HCT116 (cell line): ENCODE measurements around the gene CPA2. TPM values are rescaled to one million over a fixed set of nuclear protein-coding genes. Genes with fewer than 3 reads are reported as not detected.
"Not testable (repeated sequence)": the region's sequence is repeated elsewhere in the genome, so short reads cannot be mapped to it uniquely, and the experiment has no call there.

Source experiments
- ATAC-seq: fragments of 200-7000 bp; cut with Tn5 transposase; 2 replicates; pipeline ENCODE4 v1.9.1; 2020; ENCODE audit warnings: mild to moderate bottlenecking, moderate library complexity
- BruUV-seq: library from RNA; stranded (reverse); fragments of 400-500 nt; replicated peaks from 2 replicates; lab custom pipeline; 2021; lab: Mats Ljungman, UMichigan
- CTCF ChIA-PET: fragments of 300-600 bp; sonication (Branson Sonifier 250); formaldehyde crosslinking; loops from one replicate; lab custom pipeline; 2021; ENCODE audit warnings: antibody characterized with exemption; lab: Charles Lee
- POLR2A ChIA-PET: fragments of 300-600, 350-600 bp; sonication (Branson Sonifier 250); formaldehyde crosslinking; loops from one replicate; lab custom pipeline; 2021; ENCODE audit warnings: antibody characterized with exemption; lab: Charles Lee
- RAD21 ChIA-PET, 2 experiments: fragments of 300-600 bp; sonication (Branson Sonifier 250); formaldehyde crosslinking; loops; one replicate each; lab custom pipeline; 2023; ENCODE audit warnings: low total read pairs in 2 of 2; ENCODE audit not compliant: uncharacterized antibody in 2 of 2, unreplicated experiment in 2 of 2, low non-redundant PET in 1 of 2; lab: Charles Lee
- DNase-seq: peaks from one replicate; pipeline ENCODE4 v3.0.0-alpha.2; 2010; ENCODE audit warnings: low read depth, low spot score
- H2AFZ ChIP-seq: fragments of 200-600 bp; shearing (Covaris generic), sonication (generic); 2 replicates; pipeline ENCODE4 v1.6.1; 2017; ENCODE audit warnings: low read depth, mixed run types, mixed read lengths, antibody characterized with exemption, low read length; ENCODE audit not compliant: poor library complexity, severe bottlenecking
- H3K27ac ChIP-seq: 2 replicates; pipeline ENCODE4 v1.5.1; 2012; ENCODE audit warnings: low read depth, low read length
- H3K27me3 ChIP-seq: fragments of 200-600 bp; sonication (generic); 2 replicates; pipeline ENCODE4 v1.6.1; 2016; ENCODE audit warnings: mixed run types, low read length, mixed read lengths; ENCODE audit not compliant: insufficient read depth
- H3K36me3 ChIP-seq, 2 experiments: fragments of 200-500 bp in 1 of 2; fragments of 200-600 bp in 1 of 2; sonication (Bioruptor generic) in 1 of 2; sonication (generic) in 1 of 2; 2 replicates each; pipeline versions ENCODE4 v1.5.1 to v1.6.1; 2014 to 2016; ENCODE audit warnings: low read length in 2 of 2, inconsistent platforms in 1 of 2, mixed read lengths in 1 of 2, mixed run types in 1 of 2; ENCODE audit not compliant: insufficient read depth in 2 of 2, control insufficient read depth in 1 of 2
- H3K4me1 ChIP-seq, 2 experiments: fragments of 200-600 bp in 1 of 2; sonication (generic) in 1 of 2; 2 replicates each; pipeline versions ENCODE4 v1.5.1 to v1.6.1; 2012 to 2017; ENCODE audit warnings: low read length in 2 of 2, inconsistent platforms in 1 of 2, mild to moderate bottlenecking in 1 of 2, mixed read lengths in 1 of 2, mixed run types in 1 of 2, moderate library complexity in 1 of 2; ENCODE audit not compliant: insufficient read depth in 2 of 2, control insufficient read depth in 1 of 2
- H3K4me2 ChIP-seq: fragments of 200-600 bp; sonication (generic); 2 replicates; pipeline ENCODE4 v1.6.1; 2017; ENCODE audit warnings: mixed run types, low read length, mixed read lengths
- H3K4me3 ChIP-seq, 2 experiments: fragments of 200-600 bp in 1 of 2; sonication (generic) in 1 of 2; replicated peaks in 1 of 2; 2 replicates each; pipeline ENCODE4 v1.5.1; 2011 to 2016; ENCODE audit warnings: low read length in 2 of 2, control low read depth in 1 of 2, low read depth in 1 of 2, mild to moderate bottlenecking in 1 of 2, mixed read lengths in 1 of 2, mixed run types in 1 of 2
- H3K79me2 ChIP-seq: fragments of 200-600 bp; sonication (generic); 2 replicates; pipeline ENCODE4 v1.6.1; 2017; ENCODE audit warnings: mild to moderate bottlenecking, mixed run types, low read length, moderate library complexity, mixed read lengths; ENCODE audit not compliant: insufficient read depth
- H3K9ac ChIP-seq: fragments of 200-600 bp; sonication (generic); 2 replicates; pipeline ENCODE4 v1.6.1; 2016; ENCODE audit warnings: low read length, mixed read lengths
- H3K9me2 ChIP-seq: fragments of 200-600 bp; sonication (generic), shearing (Covaris generic); 2 replicates; pipeline ENCODE4 v1.6.1; 2017; ENCODE audit warnings: mixed run types, mild to moderate bottlenecking, moderate library complexity; ENCODE audit not compliant: insufficient read depth
- H3K9me3 ChIP-seq, 2 experiments: fragments of 200-500 bp in 1 of 2; fragments of 200-600 bp in 1 of 2; sonication (Bioruptor generic) in 1 of 2; sonication (generic) in 1 of 2; 2 replicates each; pipeline ENCODE4 v1.6.1; 2014 to 2017; ENCODE audit warnings: low read length in 2 of 2, mixed read lengths in 2 of 2, inconsistent platforms in 1 of 2, low read depth in 1 of 2, mild to moderate bottlenecking in 1 of 2, mixed run types in 1 of 2, moderate library complexity in 1 of 2; ENCODE audit not compliant: control insufficient read depth in 1 of 2, insufficient read depth in 1 of 2
- H4K20me1 ChIP-seq: fragments of 200-600 bp; sonication (generic), shearing (Covaris generic); 2 replicates; pipeline ENCODE4 v1.6.1; 2017; ENCODE audit warnings: mixed run types, mild to moderate bottlenecking, moderate library complexity; ENCODE audit not compliant: insufficient read depth
- CBX3 ChIP-seq: IDR thresholded peaks from 2 replicates; pipeline ENCODE4 v1.6.1; 2012; ENCODE audit warnings: low read depth
- ELF1 ChIP-seq: IDR thresholded peaks from 2 replicates; pipeline ENCODE4 v1.6.1; 2012; ENCODE audit warnings: low read depth, borderline replicate concordance
- FOSL1 ChIP-seq: IDR thresholded peaks from 2 replicates; pipeline ENCODE4 v1.6.1; 2012; ENCODE audit warnings: low read depth
- RAD21 ChIP-seq: IDR thresholded peaks from 2 replicates; pipeline ENCODE4 v1.6.1; 2012; ENCODE audit warnings: low read depth, mild to moderate bottlenecking
- SIN3A ChIP-seq: IDR thresholded peaks from 2 replicates; pipeline ENCODE4 v1.6.1; 2012; ENCODE audit warnings: low read depth
- SRF ChIP-seq: IDR thresholded peaks from 2 replicates; pipeline ENCODE4 v1.6.1; 2012; ENCODE audit warnings: low read depth
- ZNF274 ChIP-seq: fragments of 200-500 bp; sonication (Bioruptor generic); IDR thresholded peaks from 2 replicates; pipeline ENCODE4 v1.6.1; 2014; ENCODE audit warnings: mild to moderate bottlenecking, low read depth, low read length, inconsistent platforms
- intact Hi-C: fragments of 100-400 bp; cut with micrococcal nuclease; formaldehyde crosslinking; loops from 2 replicates; pipeline ENCODE4 v1.10.0; 2022
- total RNA-seq: library from RNA; stranded (reverse); gene quantifications from one replicate; pipeline ENCODE4 v1.2.1, GENCODE V29; 2021; ENCODE audit not compliant: unreplicated experiment
- TF ChIP-seq, protein P1 (sequence below), 3 experiments: fragments of 200-600 bp in 1 of 3; sonication (generic) in 1 of 3; IDR thresholded peaks in 2 of 3; conservative IDR thresholded peaks in 1 of 3; 2 replicates each; pipeline ENCODE4 v1.5.1; 2012 to 2017; ENCODE audit warnings: low read depth in 2 of 3, low read length in 2 of 3, antibody characterized with exemption in 1 of 3, borderline replicate concordance in 1 of 3, control low read depth in 1 of 3, mild to moderate bottlenecking in 1 of 3, mixed read lengths in 1 of 3, mixed run types in 1 of 3, moderate library complexity in 1 of 3; ENCODE audit not compliant: insufficient read depth in 1 of 3

The CPA2 gene
- total RNA-seq, 1 experiment from 2014 or later, result 1.5 TPM

GRCh38 chr7:130232209-130232608 is 34.5 kb upstream of the CPA2 start:
- no peaks in the 10 kb centered on the region for H3K9me3 ChIP-seq
- intact Hi-C loops, result no loop called here
- H3K36me3 ChIP-seq, result no peaks in the 10 kb centered on the region
- no peak overlapping the region for H3K4me2 ChIP-seq
- ChIA-PET RAD21 (no interaction called here), CTCF (no interaction called here), POLR2A (no interaction called here)
- no peak overlapping the region for H3K4me3 ChIP-seq
- no peak for ATAC-seq
- H2AFZ ChIP-seq, result no peak overlapping the region
- H3K27me3 ChIP-seq, result no peaks in the 10 kb centered on the region
- BruUV-seq, result no TSS peak
- DNase-seq, result no peak
- no peak overlapping the region for H3K9ac ChIP-seq
- no peaks in the 10 kb centered on the region for H3K79me2 ChIP-seq
- TF ChIP-seq FOSL1, result no peak
- no peak for TF ChIP-seq SRF
- TF ChIP-seq RAD21, result no peak
- H3K4me1 ChIP-seq, result no peaks in the 10 kb centered on the region
- no peak overlapping the region for H3K27ac ChIP-seq
- no peaks in the 10 kb centered on the region for H4K20me1 ChIP-seq
- no peaks in the 10 kb centered on the region for H3K9me2 ChIP-seq

- H3K27ac ChIP-seq, result no peak overlapping the region
- H3K4me3 ChIP-seq, result no peak overlapping the region
- ChIA-PET CTCF (interaction anchor here (0.6 kb wide), 1 partner anchor 525 kb away, joined by 4 read pairs; no protein-coding TSS in a partner anchor), RAD21 (no interaction called here), POLR2A (no interaction called here)
- H3K79me2 ChIP-seq, result no peaks in the 10 kb centered on the region
- H3K4me1 ChIP-seq, result no peaks in the 10 kb centered on the region
- no peak overlapping the region for H3K9ac ChIP-seq
- no TSS peak for BruUV-seq
- H3K4me2 ChIP-seq, result no peak overlapping the region
- H3K27me3 ChIP-seq, result no peaks in the 10 kb centered on the region
- TF ChIP-seq, protein P1, sequence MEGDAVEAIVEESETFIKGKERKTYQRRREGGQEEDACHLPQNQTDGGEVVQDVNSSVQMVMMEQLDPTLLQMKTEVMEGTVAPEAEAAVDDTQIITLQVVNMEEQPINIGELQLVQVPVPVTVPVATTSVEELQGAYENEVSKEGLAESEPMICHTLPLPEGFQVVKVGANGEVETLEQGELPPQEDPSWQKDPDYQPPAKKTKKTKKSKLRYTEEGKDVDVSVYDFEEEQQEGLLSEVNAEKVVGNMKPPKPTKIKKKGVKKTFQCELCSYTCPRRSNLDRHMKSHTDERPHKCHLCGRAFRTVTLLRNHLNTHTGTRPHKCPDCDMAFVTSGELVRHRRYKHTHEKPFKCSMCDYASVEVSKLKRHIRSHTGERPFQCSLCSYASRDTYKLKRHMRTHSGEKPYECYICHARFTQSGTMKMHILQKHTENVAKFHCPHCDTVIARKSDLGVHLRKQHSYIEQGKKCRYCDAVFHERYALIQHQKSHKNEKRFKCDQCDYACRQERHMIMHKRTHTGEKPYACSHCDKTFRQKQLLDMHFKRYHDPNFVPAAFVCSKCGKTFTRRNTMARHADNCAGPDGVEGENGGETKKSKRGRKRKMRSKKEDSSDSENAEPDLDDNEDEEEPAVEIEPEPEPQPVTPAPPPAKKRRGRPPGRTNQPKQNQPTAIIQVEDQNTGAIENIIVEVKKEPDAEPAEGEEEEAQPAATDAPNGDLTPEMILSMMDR (IDR thresholded peaks at IDR 0.05 in 2 of 3, conservative IDR thresholded peaks at IDR 0.05 in 1 of 3; ENCODE audit: borderline replicate concordance in 1 of 3, insufficient read depth in 1 of 3, low read depth in 2 of 3, low read length in 2 of 3), result no peak
- TF ChIP-seq RAD21, result no peak
- no peak for TF ChIP-seq ELF1
- TF ChIP-seq ZNF274, result no peak
- TF ChIP-seq CBX3, result no peak
- TF ChIP-seq SIN3A, result no peak
- ATAC-seq, result no peak
- no peak for DNase-seq
- H3K36me3 ChIP-seq, result no peaks in the 10 kb centered on the region
- H2AFZ ChIP-seq, result no peak overlapping the region
- intact Hi-C loops, result no loop called here
- no peaks in the 10 kb centered on the region for H4K20me1 ChIP-seq
- no peaks in the 10 kb centered on the region for H3K9me2 ChIP-seq
- no peaks in the 10 kb centered on the region for H3K9me3 ChIP-seq
These were observed 32.6 kb upstream of the CPA2 start for GRCh38 chr7:130234078-130234477.

- H3K9ac ChIP-seq, H3K36me3 ChIP-seq, H4K20me1 ChIP-seq, DNase-seq, H3K27ac ChIP-seq, H3K4me2 ChIP-seq, CTCF ChIA-PET, H3K9me2 ChIP-seq, H3K9me3 ChIP-seq, intact Hi-C loops, H2AFZ ChIP-seq, H3K4me3 ChIP-seq, RAD21 ChIA-PET, ATAC-seq, BruUV-seq, POLR2A ChIA-PET, H3K27me3 ChIP-seq, H3K79me2 ChIP-seq, H3K4me1 ChIP-seq: not testable (repeated sequence)
These were observed 30.3 kb upstream of the CPA2 start for GRCh38 chr7:130236361-130236760.
